GM18868 (cell line): ENCODE data around the gene FAM20B.
A peak's percentile ranks its signal among the peaks of the same experiment; 100 is the strongest.

Experiments used
- ATAC-seq: cut with Tn5 transposase; IDR thresholded peaks from one replicate; pipeline ENCODE4 v1.9.1; 2021; ENCODE audit warnings: mild to moderate bottlenecking, moderate library complexity; ENCODE audit not compliant: unreplicated experiment

The FAM20B gene

DNA sequence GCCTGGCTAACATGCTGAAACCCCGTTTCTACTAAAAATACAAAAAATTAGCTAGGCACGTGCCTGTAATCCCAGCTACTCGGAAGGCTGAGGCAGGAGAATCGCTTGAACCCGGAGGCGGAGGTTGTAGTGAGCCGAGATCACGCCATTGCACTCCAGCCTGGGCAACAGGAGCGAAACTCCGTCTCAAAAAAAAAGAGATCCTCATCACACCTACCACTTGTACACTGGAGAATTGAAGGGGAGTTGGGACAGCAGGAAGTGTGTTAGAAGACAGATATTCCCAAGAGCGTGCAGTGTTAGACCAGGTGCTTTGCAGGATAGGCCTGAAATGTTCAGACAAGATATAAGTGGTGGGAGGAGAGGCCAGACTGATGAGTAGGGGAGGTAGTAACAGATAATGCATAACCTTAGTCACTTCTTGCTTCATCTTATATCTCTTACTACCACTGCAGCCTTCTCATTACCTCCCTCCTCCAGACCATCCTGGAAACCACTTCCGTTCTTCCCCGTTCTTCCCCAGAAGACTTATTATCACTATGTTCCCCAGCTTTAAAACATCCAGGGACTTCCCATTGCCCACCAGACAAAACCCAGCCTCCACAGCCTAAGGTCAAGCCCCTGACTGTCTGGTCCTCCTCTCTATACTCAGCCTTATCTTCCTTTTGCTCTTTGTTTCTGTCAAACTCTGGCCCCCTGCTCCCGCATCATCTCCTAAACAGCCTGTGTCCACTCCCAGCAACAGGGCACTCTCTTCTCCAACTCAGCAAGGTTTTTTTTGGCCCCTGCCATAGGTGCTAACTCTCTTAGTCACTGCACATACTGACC, 21.3 kb downstream of the FAM20B start:
- no peak for ATAC-seq

- no peak for ATAC-seq
Measured at GRCh38 chr1:179047636-179047997, 21.9 kb downstream of the FAM20B start.

DNA sequence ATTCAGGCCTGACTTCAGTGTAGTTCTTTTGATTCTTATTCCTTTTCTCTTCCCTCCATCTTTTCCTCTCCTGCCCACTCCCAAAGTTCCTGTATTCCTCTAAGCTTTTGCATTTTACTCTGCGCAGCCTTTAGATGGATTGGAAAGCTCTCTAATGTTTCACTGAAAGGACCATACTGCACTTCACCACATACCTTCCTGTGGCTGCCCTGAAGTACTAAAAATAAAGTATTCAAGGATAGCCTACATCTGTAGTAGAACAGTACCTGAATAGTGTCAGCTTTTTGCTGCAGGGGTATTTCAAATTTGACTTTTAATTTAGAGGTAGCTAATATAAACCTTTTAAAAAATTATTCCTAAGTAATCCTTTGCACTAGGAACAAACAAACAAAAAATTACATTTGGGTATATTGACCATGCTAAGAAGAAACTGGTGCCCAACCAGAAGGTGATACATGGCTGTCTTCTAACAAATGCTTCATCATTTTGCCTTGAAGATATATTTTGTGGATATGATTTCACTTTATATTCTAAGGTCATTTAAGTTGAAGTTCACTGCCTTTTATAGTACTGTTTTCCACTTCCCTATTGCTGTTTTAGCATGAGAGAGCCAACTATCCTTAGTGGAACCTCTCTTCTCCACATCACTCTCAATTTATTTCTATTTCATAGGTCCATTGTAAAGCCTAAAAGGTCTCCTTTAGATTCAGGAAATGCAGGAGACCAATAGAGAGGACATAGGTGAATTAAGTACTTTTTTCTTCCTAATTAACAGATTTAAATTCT, 22.8 kb downstream of the FAM20B start:
- ATAC-seq = no peak

- ATAC-seq = no peak
Measured at GRCh38 chr1:179052776-179053175, 27.1 kb downstream of the FAM20B start.

DNA sequence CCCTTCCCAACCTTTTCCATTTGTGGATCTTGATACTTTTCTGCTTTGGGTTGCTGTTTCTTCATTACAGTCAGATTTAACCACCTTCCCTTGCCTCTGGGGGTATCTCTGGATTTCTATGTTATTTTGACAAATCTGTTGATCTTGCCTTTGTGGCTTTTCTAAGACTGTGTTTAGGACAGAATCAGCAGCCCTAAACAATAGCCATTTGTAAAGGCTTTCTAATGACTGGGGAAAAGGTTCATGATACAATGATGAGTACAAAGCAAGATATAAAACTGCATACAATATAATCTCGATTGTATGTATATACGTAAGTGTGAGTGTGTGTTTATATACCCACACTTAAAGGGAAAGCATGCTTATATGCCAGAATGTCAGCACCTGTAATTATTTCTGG, 27.8 kb downstream of the FAM20B start:
- no peak for ATAC-seq

- no peak for ATAC-seq
Measured at GRCh38 chr1:179055937-179056336, 30.2 kb downstream of the FAM20B start.

DNA sequence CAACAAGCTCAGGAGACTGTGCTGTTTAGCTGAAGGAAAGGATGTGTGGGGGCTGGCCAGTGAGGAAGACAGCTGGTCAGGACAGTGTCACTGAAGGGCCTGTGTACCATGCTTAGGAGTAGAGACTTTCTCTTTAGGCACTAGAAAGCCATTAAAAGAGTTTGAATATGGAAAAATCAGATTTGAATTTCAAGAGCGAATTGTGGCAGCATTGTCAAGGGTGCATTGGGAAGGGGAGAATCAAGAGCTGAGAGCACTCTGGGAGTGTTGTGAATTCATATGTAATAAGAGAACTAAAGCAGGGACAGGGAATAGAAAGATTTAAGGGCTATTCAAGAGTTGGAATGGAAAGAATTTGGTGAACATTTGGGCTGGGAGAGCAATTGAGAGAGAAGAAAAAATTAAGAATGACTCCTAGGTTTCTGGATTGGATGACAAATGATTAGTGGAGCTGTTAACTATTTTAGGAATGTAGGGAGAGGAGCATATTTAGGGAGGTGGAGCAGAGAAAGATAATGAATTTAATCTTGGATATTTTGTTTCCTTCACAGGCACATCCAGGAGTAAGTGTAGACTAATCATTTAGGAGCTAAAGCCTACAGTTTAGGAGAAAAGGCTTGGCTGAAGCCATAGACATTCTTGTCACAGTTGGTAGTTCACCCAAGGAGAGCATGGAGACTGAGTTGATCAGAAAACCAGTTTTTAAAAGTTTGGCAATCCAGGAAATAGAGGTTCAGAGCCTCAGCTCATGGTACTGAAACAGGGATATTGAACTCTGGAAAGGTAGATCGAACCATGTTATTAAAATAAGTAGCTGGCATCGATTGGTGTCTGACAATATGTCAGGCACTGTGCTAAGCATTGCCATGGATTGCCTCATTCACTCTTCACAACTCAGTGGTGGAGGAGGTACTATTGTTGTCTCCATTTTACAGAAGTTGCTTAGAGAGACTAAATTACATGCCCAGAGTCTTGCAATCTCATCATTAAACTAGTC, 33.1 kb downstream of the FAM20B start:
- no peak for ATAC-seq

DNA sequence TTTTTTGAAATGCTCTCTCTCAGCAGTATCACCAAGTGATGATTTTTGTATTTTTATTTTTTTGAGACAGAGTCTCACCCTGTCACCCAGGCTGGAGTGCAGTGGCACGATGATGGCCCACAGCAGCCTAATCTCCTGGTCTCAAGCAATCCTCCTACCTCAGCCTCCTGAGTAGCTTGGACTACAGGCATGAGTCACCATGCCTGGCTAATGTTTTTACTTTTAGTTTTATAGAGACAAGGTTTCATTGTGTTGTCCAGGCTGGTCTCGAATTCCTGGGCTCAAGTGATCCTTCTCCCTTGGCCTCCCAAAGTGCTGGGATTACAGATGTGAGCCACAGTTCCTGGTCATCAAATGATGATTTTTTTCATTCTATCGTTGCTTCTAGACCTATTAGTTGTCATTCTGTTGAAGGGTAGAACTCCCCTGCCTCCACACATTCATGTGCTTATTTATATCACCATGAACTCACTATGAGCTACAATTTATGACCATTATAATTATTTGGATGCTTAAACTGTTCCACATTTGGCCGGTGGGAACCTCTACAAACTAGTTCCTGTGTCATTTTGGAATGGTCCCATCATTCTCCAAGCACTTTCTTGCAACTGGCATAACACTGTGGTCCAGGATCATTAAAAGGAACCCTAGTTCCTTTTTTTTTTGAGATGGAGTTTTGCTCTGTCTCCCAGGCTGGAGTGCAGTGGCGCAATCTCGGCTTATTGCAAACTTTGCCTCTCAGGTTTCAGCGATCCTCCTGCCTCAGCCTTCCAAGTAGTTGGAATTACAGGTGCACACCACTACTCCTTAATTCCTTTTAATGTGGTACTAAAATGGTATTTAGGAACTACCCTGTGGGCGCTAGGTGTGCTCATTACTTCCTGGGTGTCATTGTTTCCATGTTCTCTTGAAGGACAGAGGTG, 35.9 kb downstream of the FAM20B start:
- no peak for ATAC-seq

- no peak for ATAC-seq
Measured at GRCh38 chr1:179066471-179066870, 40.8 kb downstream of the FAM20B start.

- ATAC-seq = no peak
Measured at GRCh38 chr1:179077396-179077795, 51.7 kb downstream of the FAM20B start.

GRCh38 chr1:179079113-179079761, 53.5 kb downstream of the FAM20B start:
- peak; percentile 27 for ATAC-seq

GRCh38 chr1:179080866-179081686, 55.4 kb downstream of the FAM20B start:
- peak; percentile 21 for ATAC-seq

DNA sequence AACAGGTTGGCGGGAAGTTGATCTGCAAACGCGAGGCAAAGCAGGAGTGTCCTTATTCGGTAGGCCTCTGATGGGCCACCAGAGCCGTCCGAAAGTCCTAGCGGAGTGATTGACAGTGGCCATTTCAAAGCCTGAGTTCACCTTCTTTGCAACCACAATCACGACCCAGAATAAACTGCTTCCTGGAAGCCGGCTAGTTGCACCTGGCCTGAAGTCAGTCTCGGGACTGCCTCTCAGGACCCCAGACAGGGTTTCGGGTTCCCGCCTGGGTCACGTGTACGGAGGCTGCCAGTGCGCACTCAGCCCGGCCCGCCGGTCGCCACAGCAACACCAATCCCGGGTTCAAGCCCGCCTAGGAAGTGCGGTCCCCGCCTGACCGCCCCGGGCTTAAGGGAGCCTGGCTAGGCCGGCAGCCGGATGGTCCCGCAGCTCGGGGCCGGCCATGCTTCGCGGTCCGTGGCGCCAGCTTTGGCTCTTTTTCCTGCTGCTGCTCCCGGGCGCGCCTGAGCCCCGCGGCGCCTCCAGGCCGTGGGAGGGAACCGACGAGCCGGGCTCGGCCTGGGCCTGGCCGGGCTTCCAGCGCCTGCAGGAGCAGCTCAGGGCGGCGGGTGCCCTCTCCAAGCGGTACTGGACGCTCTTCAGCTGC, 56.1 kb downstream of the FAM20B start, which contains the start of gene TOR3A:
Gene TOR3A (plus strand): TSS at position 384 of the 646 bp plus-strand sequence. CDS start 59 bp downstream, at position 443.
- peak; percentile 90 for ATAC-seq

DNA sequence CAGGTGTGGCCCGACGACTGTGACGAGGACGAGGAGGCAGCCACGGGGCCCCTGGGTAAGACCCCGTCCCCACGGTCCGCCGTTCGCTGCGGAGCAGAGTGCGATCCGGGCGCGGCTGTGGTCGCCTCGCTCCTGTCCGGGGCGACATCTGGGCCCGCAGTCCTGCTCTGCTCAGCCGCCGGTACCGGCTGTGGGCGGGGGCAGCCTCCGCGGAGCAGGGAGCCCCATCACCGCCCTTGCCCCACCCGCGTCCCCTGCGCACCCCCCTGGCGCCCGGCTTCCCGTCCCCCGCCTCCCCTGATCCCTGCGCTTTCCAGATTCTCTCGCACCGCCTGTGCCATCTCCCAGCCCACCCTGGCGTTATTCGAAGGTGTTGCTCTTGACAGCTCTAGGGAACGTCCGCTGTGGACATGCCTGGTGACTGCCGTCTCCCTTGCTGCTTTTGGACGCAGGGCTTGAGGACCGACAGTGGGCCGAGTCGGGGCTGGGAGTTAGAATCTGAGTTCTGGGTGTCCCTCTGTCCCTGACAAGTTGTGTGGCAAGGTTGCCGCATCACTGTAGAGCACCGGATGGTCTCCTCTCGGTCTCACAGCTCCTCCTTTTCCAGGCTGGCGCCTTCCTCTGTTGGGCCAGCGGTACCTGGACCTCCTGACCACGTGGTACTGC, 56.8 kb downstream of the FAM20B start:
- ATAC-seq = peak; percentile 7

DNA sequence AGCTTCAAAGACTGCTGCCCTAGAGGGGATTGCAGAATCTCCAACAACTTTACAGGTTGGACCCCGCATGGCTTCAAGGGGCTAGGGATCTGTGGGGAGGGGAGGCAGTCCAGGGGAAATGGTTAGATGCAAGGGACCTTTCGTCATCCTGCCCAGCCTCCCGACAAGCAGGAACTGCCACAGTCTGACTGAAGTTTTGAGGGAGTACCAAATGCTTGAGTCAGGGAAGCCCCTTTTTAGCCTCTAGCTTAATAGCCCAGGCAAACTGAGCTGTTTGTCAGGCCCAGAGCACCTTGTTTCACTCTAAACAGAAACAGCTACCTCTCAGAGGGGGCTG, 57.3 kb downstream of the FAM20B start:
- ATAC-seq = peak; percentile 12

DNA sequence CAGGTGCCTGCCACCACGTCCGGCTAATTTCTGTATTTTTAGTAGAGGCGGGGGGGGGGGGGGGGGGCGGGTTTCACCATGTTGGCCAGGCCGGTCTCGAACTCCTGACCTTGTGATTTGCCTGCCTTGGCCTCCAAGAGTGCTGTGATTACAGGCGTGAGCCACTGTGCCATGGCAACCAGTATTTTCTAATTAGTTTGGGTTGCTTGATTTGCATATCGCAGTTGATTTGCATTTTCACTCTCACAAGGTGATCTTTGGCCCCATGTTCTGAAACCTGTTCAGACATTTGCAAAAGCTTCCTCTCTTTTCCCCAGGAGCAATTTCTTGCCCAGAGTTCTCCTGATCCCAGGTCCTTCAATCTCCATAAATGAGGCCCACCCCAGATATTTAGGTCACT, 57.8 kb downstream of the FAM20B start:
- ATAC-seq = no peak

- ATAC-seq = no peak
Measured at GRCh38 chr1:179087665-179088064, 62.0 kb downstream of the FAM20B start.
